ENCODE measurements around the gene TMEM132C. TPM values are rescaled to one million over a fixed set of nuclear protein-coding genes. Genes with fewer than 3 reads are reported as not detected.

TMEM132C gene
- total and polyA plus RNA-seq, 2 of the 13 experiments (the other 11 are each of a cell fraction or from before 2014, with no cell fraction given) = not detected

GRCh38 chr12:128606538-128606937 lies 339.6 kb downstream of the TMEM132C start:
- Histone ChIP-seq H3K9me3 (ENCODE audit: low read length) (no peaks in the 10 kb centered on the region), H2AFZ (ENCODE audit: low read length) (no peak overlapping the region), H4K20me1 (ENCODE audit: insufficient read depth, low read length) (no peaks in the 10 kb centered on the region), H3K27ac (ENCODE audit: extremely low read length, insufficient read depth, low read length) (no peak overlapping the region), H3K4me1 (ENCODE audit: insufficient read depth, low read length) (no peaks in the 10 kb centered on the region), H3K4me3 (replicated peaks in 1 of 3; ENCODE audit: insufficient read depth in 1 of 3, low read depth in 2 of 3, low read length in 3 of 3) (no peak overlapping the region), H3K27me3 (ENCODE audit: control insufficient read depth in 1 of 2, insufficient read depth in 2 of 2, low read length in 2 of 2) (peaks cover 0 to 4% of the 10 kb centered on the region in 2 experiments; a peak in 2 of 5 replicates), H3K4me2 (ENCODE audit: low read depth, low read length) (no peak overlapping the region), H3K79me2 (ENCODE audit: insufficient read depth, low read length) (no peaks in the 10 kb centered on the region), H3K9ac (ENCODE audit: insufficient read depth, low read depth, low read length) (no peak overlapping the region), H3K36me3 (replicated peaks in 1 of 2; ENCODE audit: control insufficient read depth in 1 of 2, insufficient read depth in 2 of 2, low read length in 2 of 2) (no peaks in the 10 kb centered on the region)
- ChIA-PET POLR2A (no interaction called here), CTCF (ENCODE audit: low intra/inter-chr PET ratio, low total read pairs) (no interaction called here)
- 0% methylated on average over 3 of the region's 3 CpGs for WGBS (ENCODE audit: low lambda C conversion rate)
- intact Hi-C loops (cut with micrococcal nuclease; ENCODE audit: unreplicated experiment) = no loop called here
- no peak for ATAC-seq
- no TSS peak for BruUV-seq (replicated peaks)
- FAIRE-seq = no peak
- DNase-seq (ENCODE audit: low spot score) = no peak
- TF ChIP-seq ZBTB40 (IDR thresholded peaks at IDR 0.05) = no peak
- no peak for TF ChIP-seq ZBTB40 (CRISPR knock-in tag; IDR thresholded peaks at IDR 0.05)
- TF ChIP-seq TCF12 (IDR thresholded peaks at IDR 0.05) = no peak
- TF ChIP-seq TCF12 (CRISPR knock-in tag; IDR thresholded peaks at IDR 0.05) = no peak
- in situ Hi-C loops (cut with HindIII; ENCODE audit: extremely low pct_ligation_motif_present, low pct_unique_long_range_greater_than_20kb) = no loop called here
